HepG2 (cell line): ENCODE results near the gene LHFPL2. TPM values are rescaled to one million over a fixed set of nuclear protein-coding genes. Genes with fewer than 3 reads are reported as not detected.

ENCODE experiments used
- ATF3 ChIP-seq: sonication (generic); formaldehyde crosslinking; IDR thresholded peaks from 2 replicates; pipeline ENCODE4 v1.4.0; 2020; ENCODE audit warnings: missing genetic modification reagents
- ATF7 ChIP-seq, 2 experiments: fragments of 450-650 bp in 1 of 2; sonication (generic) in 1 of 2; formaldehyde crosslinking in 1 of 2; IDR thresholded peaks; 2 replicates each; pipeline versions ENCODE4 v1.4.0 to v1.6.1; 2016 to 2020; ENCODE audit warnings: antibody characterized with exemption in 1 of 2, mild to moderate bottlenecking in 1 of 2, missing genetic modification reagents in 1 of 2
- BORCS8-MEF2B ChIP-seq: sonication (generic); formaldehyde crosslinking; IDR thresholded peaks from 2 replicates; pipeline ENCODE4 v1.8.0; 2022; ENCODE audit warnings: mild to moderate bottlenecking, missing genetic modification reagents
- CBFB ChIP-seq: sonication (generic); formaldehyde crosslinking; IDR thresholded peaks from 2 replicates; pipeline ENCODE4 v1.4.0; 2020; ENCODE audit warnings: missing genetic modification reagents
- CTCF ChIP-seq: sonication (generic); formaldehyde crosslinking; IDR thresholded peaks from 2 replicates; pipeline ENCODE4 v1.5.0; 2020; ENCODE audit warnings: mild to moderate bottlenecking, missing genetic modification reagents, moderate library complexity
- HDAC2 ChIP-seq: sonication (generic); formaldehyde crosslinking; IDR thresholded peaks from 2 replicates; pipeline ENCODE4 v1.4.0; 2020; ENCODE audit warnings: missing genetic modification reagents
- IKZF4 ChIP-seq: sonication (generic); formaldehyde crosslinking; IDR thresholded peaks from 2 replicates; pipeline ENCODE4 v1.5.1; 2020; ENCODE audit warnings: borderline replicate concordance, mild to moderate bottlenecking, low read depth, missing genetic modification reagents; ENCODE audit errors: not compliant biosample characterization
- KDM5B ChIP-seq: sonication (generic); formaldehyde crosslinking; IDR thresholded peaks from 2 replicates; pipeline ENCODE4 v1.4.0; 2020; ENCODE audit warnings: missing genetic modification reagents, mild to moderate bottlenecking, borderline replicate concordance
- MXI1 ChIP-seq: IDR thresholded peaks from 3 replicates; pipeline ENCODE4 v1.6.1; 2012; ENCODE audit warnings: low read depth, low read length, inconsistent platforms, borderline replicate concordance
- MYC ChIP-seq: sonication (generic); formaldehyde crosslinking; IDR thresholded peaks from 2 replicates; pipeline ENCODE4 v1.9.0; 2021; ENCODE audit warnings: missing genetic modification reagents, borderline replicate concordance
- NFKBIZ ChIP-seq: IDR thresholded peaks from 2 replicates; pipeline ENCODE4 v1.6.1; 2018; ENCODE audit warnings: missing genetic modification reagents, missing compliant biosample characterization
- NRL ChIP-seq: sonication (generic); formaldehyde crosslinking; IDR thresholded peaks from 2 replicates; pipeline ENCODE4 v1.5.0; 2020; ENCODE audit warnings: missing genetic modification reagents, mild to moderate bottlenecking, moderate library complexity, borderline replicate concordance
- PAF1 ChIP-seq: IDR thresholded peaks from 2 replicates; pipeline ENCODE4 v1.6.1; 2016; ENCODE audit warnings: missing genetic modification reagents, missing compliant biosample characterization
- PBX2 ChIP-seq: IDR thresholded peaks from 2 replicates; pipeline ENCODE4 v1.6.1; 2016; ENCODE audit warnings: control low read depth
- RBFOX2 ChIP-seq: fragments of 200-400 bp; formaldehyde crosslinking; IDR thresholded peaks from 2 replicates; pipeline ENCODE4 v1.6.1; 2017; ENCODE audit warnings: low read depth, mild to moderate bottlenecking, low read length
- SIN3A ChIP-seq: IDR thresholded peaks from 2 replicates; pipeline ENCODE4 v1.6.1; 2011; ENCODE audit warnings: low read depth, mild to moderate bottlenecking, control low read depth, low read length, borderline replicate concordance
- ZBTB4 ChIP-seq: sonication (generic); formaldehyde crosslinking; IDR thresholded peaks from 2 replicates; pipeline ENCODE4 v1.4.0; 2020; ENCODE audit warnings: missing genetic modification reagents, mild to moderate bottlenecking, borderline replicate concordance
- ZFP37 ChIP-seq: sonication (generic); formaldehyde crosslinking; IDR thresholded peaks from 2 replicates; pipeline ENCODE4 v1.4.0; 2020; ENCODE audit warnings: missing genetic modification reagents, borderline replicate concordance
- ZMAT3 ChIP-seq: sonication (generic); formaldehyde crosslinking; conservative IDR thresholded peaks from 2 replicates; pipeline ENCODE4 v1.7.0; 2021; ENCODE audit warnings: missing genetic modification reagents
- ZNF780A ChIP-seq: sonication (generic); formaldehyde crosslinking; IDR thresholded peaks from 2 replicates; pipeline ENCODE4 v1.8.0; 2022; ENCODE audit warnings: mild to moderate bottlenecking, missing genetic modification reagents, moderate library complexity
- ZNF800 ChIP-seq: sonication (generic); formaldehyde crosslinking; IDR thresholded peaks from 2 replicates; pipeline ENCODE4 v1.4.0; 2020; ENCODE audit warnings: missing genetic modification reagents
- polyA plus RNA-seq, 8 experiments: library from polyadenylated mRNA; depleted of rRNA in 3 of 8; stranded (reverse) in 7 of 8; unstranded in 1 of 8; fragments of >200 nt; fragmentation: Illumina TruSeq in 4 of 8; extraction: Trizol in 4 of 8; gene quantifications; 2 replicates each; pipeline versions ENCODE4 v1.2.1 to v1.2.3, GENCODE V29; 2011 to 2016; ENCODE audit warnings: low read depth in 4 of 8, missing spikeins in 1 of 8, mixed read lengths in 1 of 8; ENCODE audit not compliant: insufficient read depth in 1 of 8
- total RNA-seq, 5 experiments: library from RNA; depleted of rRNA; stranded (reverse); fragments of >200 nt; fragmentation: Illumina TruSeq; extraction: Trizol; gene quantifications; 2 replicates each; pipeline ENCODE4 v1.2.3, GENCODE V29; 2016; ENCODE audit warnings: low read depth in 1 of 5

LHFPL2 gene
- total and polyA plus RNA-seq, 2 of the 13 experiments (the other 11 are each of a cell fraction or from before 2014, with no cell fraction given): 6.0 to 20.0 TPM

GRCh38 chr5:78647838-78648358, 674 bp downstream of the LHFPL2 start (continued):
- TF ChIP-seq CTCF (CRISPR knock-in tag) (peak; percentile 45; the same call in 1 of the 2 replicates), ZNF780A (no peak), IKZF4 (no peak), SIN3A (peak; percentile 23; the same call in 1 of the 2 replicates), MYC (CRISPR knock-in tag) (0 out of 2 replicates have a peak, but pooled peaks have one; percentile 8), RBFOX2 (peak; percentile 78), MXI1 (peak; percentile 28; the same call in 1 of the 3 replicates), ATF3 (no peak), ZFP37 (CRISPR knock-in tag) (no peak), KDM5B (CRISPR knock-in tag) (peak; percentile 16; the same call in 1 of the 2 replicates), ATF7 (IDR thresholded peaks at IDR 0.05) (no peak), ATF7 (CRISPR knock-in tag; IDR thresholded peaks at IDR 0.05) (no peak), PAF1 (CRISPR knock-in tag) (no peak), BORCS8-MEF2B (CRISPR knock-in tag) (peak; percentile 44; the same call in 1 of the 2 replicates), HDAC2 (CRISPR knock-in tag) (0 out of 2 replicates have a peak, but pooled peaks have one; percentile 7), ZBTB4 (CRISPR knock-in tag) (no peak), NRL (no peak), ZNF800 (CRISPR knock-in tag) (peak; percentile 62; the same call in 1 of the 2 replicates), ZMAT3 (CRISPR knock-in tag) (0 out of 2 replicates have a peak, but pooled peaks have one; percentile 5), NFKBIZ (CRISPR knock-in tag) (no peak), CBFB (CRISPR knock-in tag) (no peak), PBX2 (CRISPR knock-in tag) (no peak)
